Esophagus squamous epithelium (tissue), 5 donors: ENCODE data around the gene ID2. TPM values are rescaled to one million over a fixed set of nuclear protein-coding genes. Genes with fewer than 3 reads are reported as not detected.

Source experiments
- DNase-seq: peaks from one replicate; lab custom pipeline; 2025; lab: John Stamatoyannopoulos, UW
- H3K27ac ChIP-seq, 4 donors: fragments of 200-600 bp; sonication (generic); one replicate each; pipeline ENCODE4 v1.5.1; 2016 to 2019; ENCODE audit warnings: mild to moderate bottlenecking in 1 of 4
- H3K27me3 ChIP-seq, 4 donors: fragments of 200-600 bp; sonication (generic); 1 replicate in 3 of 4; 2 replicates in 1 of 4; pipeline versions ENCODE4 v1.5.1 to v1.6.0; 2017 to 2021; ENCODE audit warnings: antibody characterized with exemption in 1 of 4
- H3K36me3 ChIP-seq, 3 donors: fragments of 200-600 bp; sonication (generic); one replicate each; pipeline ENCODE4 v1.5.1; 2016 to 2019
- H3K4me1 ChIP-seq, 3 donors: fragments of 200-600 bp; sonication (generic); one replicate each; pipeline ENCODE4 v1.5.1; 2017 to 2019
- H3K4me3 ChIP-seq, 4 donors: fragments of 200-600 bp; sonication (generic); 1 replicate in 3 of 4; 2 replicates in 1 of 4; pipeline ENCODE4 v1.5.1; 2016 to 2019; ENCODE audit warnings: mild to moderate bottlenecking in 2 of 4, moderate library complexity in 1 of 4
- H3K9me3 ChIP-seq, 3 donors: fragments of 200-600 bp; sonication (generic); one replicate each; pipeline ENCODE4 v1.5.1; 2016 to 2019
- POLR2A ChIP-seq, 4 donors: fragments of 450-650 bp; IDR thresholded peaks; one replicate each; pipeline ENCODE4 v1.6.1; 2017; ENCODE audit warnings: antibody characterized with exemption in 4 of 4, mild to moderate bottlenecking in 4 of 4, moderate library complexity in 3 of 4
- WGBS, 2 donors: methylation state at CpG; one replicate each; pipeline ENCODE4 v1.1.5; 2018; 5-methylcytosine and 5-hydroxymethylcytosine counted together
- intact Hi-C: fragments of 100-400 bp; cut with DNase I; formaldehyde crosslinking; loops from one replicate; pipeline ENCODE4 v1.15.0; 2022
- total RNA-seq, 4 donors: library from RNA; depleted of rRNA; stranded (reverse); fragments of >200 nt; gene quantifications; one replicate each; pipeline ENCODE4 v1.1.0, GENCODE V29; 2016
- TF ChIP-seq, protein P1 (sequence below), 6 experiments: fragments of 450-650 bp in 4 of 6; fragments of 200-600 bp in 2 of 6; sonication (generic) in 2 of 6; IDR thresholded peaks; one replicate each; pipeline ENCODE4 v1.5.1; 2016 to 2019; ENCODE audit warnings: antibody characterized with exemption in 6 of 6, mild to moderate bottlenecking in 4 of 6, moderate library complexity in 4 of 6
- donor health status: DM: yes; HTN: yes; CAD: no.

ID2 gene
- total RNA-seq, 4 donors from 2014 or later, result 16.1 to 82.0 (median 34.2) TPM

DNA sequence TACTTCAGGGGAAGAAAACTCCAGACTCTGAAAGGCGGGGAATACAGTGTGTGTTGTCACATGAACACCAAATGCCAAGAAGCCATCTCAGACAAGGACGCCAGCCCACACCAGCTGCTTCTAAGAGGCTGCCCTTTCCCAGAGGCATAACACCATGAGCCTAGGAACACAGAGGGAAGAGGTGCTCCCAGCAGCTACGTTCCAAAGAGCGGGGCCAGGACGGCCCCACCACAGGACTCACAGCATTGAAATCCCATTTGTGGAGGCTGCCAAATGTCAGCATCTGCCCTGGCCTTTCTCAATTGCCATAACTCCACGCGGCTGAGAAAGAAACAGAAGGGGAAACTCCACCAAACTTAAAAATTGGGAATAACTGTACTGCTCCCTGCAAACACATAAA is 20.1 kb upstream of the ID2 start:
- Histone ChIP-seq H3K9me3 (no peaks in the 10 kb centered on the region), H3K4me1 (peaks cover 0 to 8% (median 6%) of the 10 kb centered on the region in 3 donors), H3K4me3 (no peak overlapping the region), H3K27ac (peak overlapping the region in 2 of 4 donors; percentile 29 to 34), H3K36me3 (no peaks in the 10 kb centered on the region), H3K27me3 (no peaks in the 10 kb centered on the region)
- intact Hi-C loops, result no loop called here
- 71 to 84% methylated on average over 5 to 7 of the region's 7 CpGs for WGBS, 2 donors
- DNase-seq, result no peak
- no peak for TF ChIP-seq POLR2A (IDR thresholded peaks at IDR 0.05)
- TF ChIP-seq, protein P1, sequence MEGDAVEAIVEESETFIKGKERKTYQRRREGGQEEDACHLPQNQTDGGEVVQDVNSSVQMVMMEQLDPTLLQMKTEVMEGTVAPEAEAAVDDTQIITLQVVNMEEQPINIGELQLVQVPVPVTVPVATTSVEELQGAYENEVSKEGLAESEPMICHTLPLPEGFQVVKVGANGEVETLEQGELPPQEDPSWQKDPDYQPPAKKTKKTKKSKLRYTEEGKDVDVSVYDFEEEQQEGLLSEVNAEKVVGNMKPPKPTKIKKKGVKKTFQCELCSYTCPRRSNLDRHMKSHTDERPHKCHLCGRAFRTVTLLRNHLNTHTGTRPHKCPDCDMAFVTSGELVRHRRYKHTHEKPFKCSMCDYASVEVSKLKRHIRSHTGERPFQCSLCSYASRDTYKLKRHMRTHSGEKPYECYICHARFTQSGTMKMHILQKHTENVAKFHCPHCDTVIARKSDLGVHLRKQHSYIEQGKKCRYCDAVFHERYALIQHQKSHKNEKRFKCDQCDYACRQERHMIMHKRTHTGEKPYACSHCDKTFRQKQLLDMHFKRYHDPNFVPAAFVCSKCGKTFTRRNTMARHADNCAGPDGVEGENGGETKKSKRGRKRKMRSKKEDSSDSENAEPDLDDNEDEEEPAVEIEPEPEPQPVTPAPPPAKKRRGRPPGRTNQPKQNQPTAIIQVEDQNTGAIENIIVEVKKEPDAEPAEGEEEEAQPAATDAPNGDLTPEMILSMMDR (IDR thresholded peaks at IDR 0.05), result no peak

DNA sequence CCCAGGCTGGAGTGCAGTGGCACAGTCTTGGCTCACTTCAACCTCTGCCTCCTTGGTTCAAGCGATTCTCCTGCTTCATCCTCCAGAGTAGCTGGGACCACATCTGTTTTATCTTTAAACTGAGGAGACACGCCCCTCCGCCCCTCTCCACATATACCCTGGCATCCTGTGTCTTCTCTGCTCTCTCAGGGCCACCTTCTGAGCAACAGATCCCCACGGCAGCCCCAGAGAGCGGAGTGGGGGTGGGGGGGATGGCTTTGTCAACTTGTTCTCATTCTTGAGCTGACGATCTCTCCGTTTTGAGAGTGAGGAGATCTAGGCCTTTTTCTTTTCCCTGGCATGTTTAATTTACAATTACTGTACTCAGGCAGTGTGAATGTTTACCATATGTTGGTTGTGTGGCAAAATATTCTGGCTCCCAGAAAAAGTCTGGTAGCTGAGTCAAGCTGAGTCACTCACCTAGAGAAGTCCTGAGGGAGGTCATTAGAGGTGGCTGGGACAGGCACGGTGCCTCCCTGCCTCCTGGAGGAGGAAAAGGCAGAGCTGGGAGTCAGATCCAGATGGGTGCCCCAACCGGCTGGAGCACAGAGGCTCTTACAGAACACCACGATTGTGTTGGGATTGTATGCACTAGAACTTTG is 19.5 kb upstream of the ID2 start:
- Histone ChIP-seq H3K9me3 (no peaks in the 10 kb centered on the region), H3K27ac (peak overlapping the region in 2 of 4 donors; percentile 29 to 34), H3K4me3 (no peak overlapping the region), H3K4me1 (peaks cover 0 to 8% (median 6%) of the 10 kb centered on the region in 3 donors), H3K36me3 (no peaks in the 10 kb centered on the region), H3K27me3 (no peaks in the 10 kb centered on the region)
- WGBS, 2 donors, result 55 to 67% methylated on average over 5 to 10 of the region's 10 CpGs
- intact Hi-C loops, result no loop called here
- TF ChIP-seq, protein P1 (IDR thresholded peaks at IDR 0.05), result peak in 1 of 6 experiments; percentile 29
- no peak for TF ChIP-seq POLR2A (IDR thresholded peaks at IDR 0.05)
- no peak for DNase-seq

DNA sequence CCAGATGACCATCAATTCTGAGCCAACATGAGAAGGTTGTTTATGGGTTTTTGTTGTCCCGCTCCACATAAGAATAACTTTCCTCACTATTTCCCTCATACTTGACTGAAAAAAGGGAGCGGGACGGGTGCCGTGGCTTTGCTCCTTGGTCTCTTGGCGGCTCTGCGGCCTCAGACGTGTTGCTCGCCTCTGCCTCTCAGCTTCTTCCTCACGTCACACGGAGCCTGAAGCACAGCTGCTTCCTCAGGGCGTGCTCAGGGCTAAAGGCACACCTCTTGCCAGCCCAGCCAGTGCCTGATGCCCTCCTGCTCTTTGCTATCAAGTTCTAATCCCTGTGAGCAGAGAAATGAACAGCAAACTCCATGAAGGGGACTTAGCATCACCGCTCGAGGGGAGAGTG is 17.9 kb upstream of the ID2 start:
- H3K4me1 ChIP-seq, result peaks cover 0 to 8% (median 6%) of the 10 kb centered on the region in 3 donors
- peaks cover 0 to 2% (median 0%) of the 10 kb centered on the region in 4 donors for H3K27me3 ChIP-seq
- WGBS, 2 donors, result 57 to 74% methylated on average over 10 of the region's 13 CpGs
- no peaks in the 10 kb centered on the region for H3K9me3 ChIP-seq
- no peak overlapping the region for H3K27ac ChIP-seq
- intact Hi-C loops, result no loop called here
- DNase-seq, result no peak
- TF ChIP-seq POLR2A (IDR thresholded peaks at IDR 0.05), result no peak
- TF ChIP-seq, protein P1 (IDR thresholded peaks at IDR 0.05), result no peak
- H3K4me3 ChIP-seq, result no peak overlapping the region
- no peaks in the 10 kb centered on the region for H3K36me3 ChIP-seq

DNA sequence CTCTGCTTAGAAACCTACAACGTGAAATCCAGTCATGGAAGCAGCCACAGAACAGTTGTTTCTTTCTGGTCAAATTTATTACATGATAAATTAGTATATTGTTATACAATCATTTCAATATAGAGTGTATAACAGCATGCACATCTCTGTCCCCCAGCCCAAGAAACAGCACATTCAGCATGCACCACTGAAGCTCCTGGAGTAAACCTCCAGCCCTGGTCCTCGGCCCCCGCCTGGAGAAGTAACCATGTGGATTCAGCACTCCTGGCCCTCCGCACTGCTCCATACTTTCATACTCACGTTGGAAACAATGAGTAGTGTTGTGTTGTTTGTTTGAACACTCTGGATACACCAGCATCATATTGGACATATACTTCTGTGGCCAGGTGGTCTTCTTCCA is 15.3 kb upstream of the ID2 start:
- no peaks in the 10 kb centered on the region for H3K9me3 ChIP-seq
- no peak for DNase-seq
- H3K27ac ChIP-seq, result no peak overlapping the region
- H3K27me3 ChIP-seq, result peaks cover 0 to 7% (median 0%) of the 10 kb centered on the region in 4 donors
- 81 to 82% methylated on average over 5 of the region's 5 CpGs for WGBS, 2 donors
- no peaks in the 10 kb centered on the region for H3K36me3 ChIP-seq
- H3K4me3 ChIP-seq, result no peak overlapping the region
- peaks cover 0 to 8% (median 6%) of the 10 kb centered on the region in 3 donors for H3K4me1 ChIP-seq
- intact Hi-C loops, result no loop called here
- TF ChIP-seq, protein P1 (IDR thresholded peaks at IDR 0.05), result no peak
- no peak for TF ChIP-seq POLR2A (IDR thresholded peaks at IDR 0.05)

DNA sequence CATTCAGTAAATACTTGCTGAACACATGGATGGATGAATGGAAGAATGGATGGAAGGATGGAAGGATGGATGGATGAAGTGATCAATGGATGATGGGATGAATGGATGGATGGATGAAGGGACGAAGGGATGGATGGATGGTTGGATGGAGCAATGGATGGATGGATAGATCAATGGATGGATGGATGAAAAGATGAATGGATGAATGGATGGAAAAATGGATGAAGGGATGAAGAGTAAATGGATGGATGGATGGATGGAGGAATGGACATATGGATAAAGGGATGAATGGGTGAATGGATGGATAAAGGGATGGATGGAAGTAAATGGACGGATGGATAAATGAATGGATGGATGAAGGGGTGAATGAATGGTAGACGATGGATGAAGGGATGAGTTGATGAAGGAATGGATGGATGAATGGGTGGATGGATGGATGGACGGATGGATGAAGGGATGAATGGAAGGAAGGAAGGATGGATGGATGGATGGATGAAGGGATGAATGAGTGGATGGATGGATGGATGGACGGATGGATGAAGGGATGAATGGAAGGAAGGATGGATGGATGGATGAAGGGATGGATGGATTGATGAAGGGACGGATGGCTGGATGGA is 13.9 kb upstream of the ID2 start:
- no peak overlapping the region for H3K27ac ChIP-seq
- H3K27me3 ChIP-seq, result peaks cover 0 to 10% (median 0%) of the 10 kb centered on the region in 4 donors
- TF ChIP-seq POLR2A (IDR thresholded peaks at IDR 0.05), result no peak
- TF ChIP-seq, protein P1 (IDR thresholded peaks at IDR 0.05), result no peak
- no peak for DNase-seq
- 75 to 81% methylated on average over 6 of the region's 6 CpGs for WGBS, 2 donors
- no peaks in the 10 kb centered on the region for H3K36me3 ChIP-seq
- H3K9me3 ChIP-seq, result no peaks in the 10 kb centered on the region
- intact Hi-C loops, result no loop called here
- H3K4me3 ChIP-seq, result no peak overlapping the region
- H3K4me1 ChIP-seq, result no peaks in the 10 kb centered on the region
